Mesendoderm (in vitro differentiated cells): ENCODE measurements around the gene CFH.
A peak's percentile ranks its signal among the peaks of the same experiment; 100 is the strongest.
"Not testable (repeated sequence)": the region's sequence is repeated elsewhere in the genome, so short reads cannot be mapped to it uniquely, and the experiment has no call there.

Experiments used
- DNase-seq: peaks from one replicate; pipeline ENCODE4 v3.0.0; 2013
- H2AK5ac ChIP-seq: 2 replicates; pipeline ENCODE4 v1.6.1; 2013; ENCODE audit warnings: low read length, inconsistent platforms
- H2BK120ac ChIP-seq: 2 replicates; pipeline ENCODE4 v1.6.1; 2013; ENCODE audit warnings: low read depth, mild to moderate bottlenecking, low read length, moderate library complexity, mixed read lengths
- H2BK15ac ChIP-seq: replicated peaks from 2 replicates; pipeline ENCODE4 v1.6.1; 2013; ENCODE audit warnings: low read depth, mild to moderate bottlenecking, moderate library complexity
- H2BK5ac ChIP-seq: 2 replicates; pipeline ENCODE4 v1.6.1; 2013; ENCODE audit warnings: low read length, inconsistent platforms
- H3K18ac ChIP-seq: 2 replicates; pipeline ENCODE4 v1.6.1; 2013; ENCODE audit warnings: mild to moderate bottlenecking, low read length, mixed read lengths
- H3K23ac ChIP-seq: one replicate; pipeline ENCODE4 v1.6.1; 2013; ENCODE audit warnings: low read length
- H3K27ac ChIP-seq: 2 replicates; pipeline ENCODE4 v1.5.1; 2013; ENCODE audit warnings: low read depth, mild to moderate bottlenecking, inconsistent platforms, low read length, moderate library complexity
- H3K27me3 ChIP-seq: 2 replicates; pipeline ENCODE4 v1.6.1; 2013; ENCODE audit warnings: low read length, control low read depth, mild to moderate bottlenecking, inconsistent platforms; ENCODE audit not compliant: insufficient read depth, poor library complexity
- H3K36me3 ChIP-seq: 2 replicates; pipeline ENCODE4 v1.6.1; 2013; ENCODE audit warnings: low read length, inconsistent platforms; ENCODE audit not compliant: control insufficient read depth, insufficient read depth
- H3K4ac ChIP-seq: one replicate; pipeline ENCODE4 v1.6.1; 2013; ENCODE audit warnings: low read depth, mild to moderate bottlenecking, low read length, moderate library complexity
- H3K4me1 ChIP-seq: 2 replicates; pipeline ENCODE4 v1.6.1; 2013; ENCODE audit warnings: low read depth, low read length, inconsistent platforms; ENCODE audit not compliant: control insufficient read depth
- H3K4me2 ChIP-seq: 2 replicates; pipeline ENCODE4 v1.6.1; 2013; ENCODE audit warnings: low read length
- H3K4me3 ChIP-seq: 2 replicates; pipeline ENCODE4 v1.5.1; 2013; ENCODE audit warnings: mild to moderate bottlenecking, low read length
- H3K56ac ChIP-seq: one replicate; pipeline ENCODE4 v1.6.1; 2013; ENCODE audit warnings: low read length
- H3K79me1 ChIP-seq: 2 replicates; pipeline ENCODE4 v1.6.1; 2013; ENCODE audit warnings: low read length, inconsistent platforms
- H3K79me2 ChIP-seq: 2 replicates; pipeline ENCODE4 v1.6.1; 2013; ENCODE audit warnings: mild to moderate bottlenecking, low read length; ENCODE audit not compliant: control insufficient read depth, insufficient read depth
- H3K9ac ChIP-seq: 2 replicates; pipeline ENCODE4 v1.6.1; 2013; ENCODE audit warnings: low read length, inconsistent platforms
- H4K5ac ChIP-seq: one replicate; pipeline ENCODE4 v1.6.1; 2013; ENCODE audit warnings: low read length
- H4K8ac ChIP-seq: one replicate; pipeline ENCODE4 v1.6.1; 2013; ENCODE audit warnings: low read depth, mild to moderate bottlenecking, control low read depth, low read length, moderate library complexity
- WGBS: extraction: QIAGEN DNeasy Blood & Tissue Kit; methylation state at CpG from one replicate; pipeline ENCODE4 v1.1.7; 2013; ENCODE audit warnings: low lambda C conversion rate, missing lambda C conversion rate; ENCODE audit not compliant: insufficient coverage; ENCODE audit errors: extremely low coverage; 5-methylcytosine and 5-hydroxymethylcytosine counted together

CFH gene

GRCh38 chr1:196733091-196733970, 81.5 kb downstream of the CFH start:
- no peak overlapping the region for H4K8ac ChIP-seq

GRCh38 chr1:196734006-196734405, 82.2 kb downstream of the CFH start:
- Histone ChIP-seq H3K56ac (no peak overlapping the region), H3K79me2 (no peaks in the 10 kb centered on the region), H3K9ac (no peak overlapping the region), H3K18ac (no peak overlapping the region), H4K8ac (no peak overlapping the region), H3K79me1 (no peaks in the 10 kb centered on the region), H3K4ac (no peak overlapping the region), H3K4me1 (no peaks in the 10 kb centered on the region), H3K4me2 (no peak overlapping the region), H2BK120ac (no peak overlapping the region), H3K23ac (no peak overlapping the region), H2BK5ac (no peak overlapping the region), H2AK5ac (no peak overlapping the region), H3K4me3 (no peak overlapping the region), H3K27ac (no peak overlapping the region), H3K36me3 (no peaks in the 10 kb centered on the region), H2BK15ac (no peak overlapping the region), H3K27me3 (no peaks in the 10 kb centered on the region), H4K5ac (no peak overlapping the region)
- DNase-seq, result no peak

More at GRCh38 chr1:196733091-196733970, 81.5 kb downstream of the CFH start:
- Histone ChIP-seq H3K27me3 (no peaks in the 10 kb centered on the region), H4K5ac (no peak overlapping the region), H3K27ac (no peak overlapping the region), H3K4ac (no peak overlapping the region), H3K4me3 (no peak overlapping the region), H3K9ac (no peak overlapping the region), H3K36me3 (no peaks in the 10 kb centered on the region), H3K18ac (no peak overlapping the region), H3K4me2 (no peak overlapping the region), H2BK120ac (no peak overlapping the region), H3K56ac (no peak overlapping the region), H3K79me1 (no peaks in the 10 kb centered on the region), H2BK15ac (no peak overlapping the region), H3K23ac (no peak overlapping the region), H2BK5ac (no peak overlapping the region), H3K4me1 (no peaks in the 10 kb centered on the region), H3K79me2 (no peaks in the 10 kb centered on the region), H2AK5ac (no peak overlapping the region)
- no peak for DNase-seq
- WGBS, result no CpG with 5 or more reads among the region's 11 CpGs

- H4K5ac ChIP-seq, result no peak overlapping the region
- H4K8ac ChIP-seq, result no peak overlapping the region
- no CpG with 5 or more reads among the region's 2 CpGs for WGBS
- no peak overlapping the region for H3K56ac ChIP-seq
- no peaks in the 10 kb centered on the region for H3K36me3 ChIP-seq
- H3K79me2 ChIP-seq, result no peaks in the 10 kb centered on the region
- no peak overlapping the region for H2BK5ac ChIP-seq
- H3K4me3 ChIP-seq, result no peak overlapping the region
- DNase-seq, result no peak
- H3K27me3 ChIP-seq, result no peaks in the 10 kb centered on the region
- H2BK120ac ChIP-seq, result no peak overlapping the region
- no peak overlapping the region for H2AK5ac ChIP-seq
- H3K23ac ChIP-seq, result no peak overlapping the region
- H3K27ac ChIP-seq, result no peak overlapping the region
- H2BK15ac ChIP-seq, result no peak overlapping the region
- H3K4me2 ChIP-seq, result no peak overlapping the region
- H3K79me1 ChIP-seq, result no peaks in the 10 kb centered on the region
- H3K4ac ChIP-seq, result no peak overlapping the region
- no peak overlapping the region for H3K18ac ChIP-seq
- no peaks in the 10 kb centered on the region for H3K4me1 ChIP-seq
- no peak overlapping the region for H3K9ac ChIP-seq
Measured at GRCh38 chr1:196734460-196734859, 82.6 kb downstream of the CFH start.

GRCh38 chr1:196738730-196739129, 86.9 kb downstream of the CFH start:
- H2AK5ac ChIP-seq, result no peak overlapping the region
- no peak overlapping the region for H2BK5ac ChIP-seq
- no peaks in the 10 kb centered on the region for H3K27me3 ChIP-seq
- no peak overlapping the region for H4K5ac ChIP-seq
- no peaks in the 10 kb centered on the region for H3K36me3 ChIP-seq
- no peak overlapping the region for H3K4me2 ChIP-seq
- no peaks in the 10 kb centered on the region for H3K4me1 ChIP-seq
- H3K79me2 ChIP-seq, result no peaks in the 10 kb centered on the region
- no peak overlapping the region for H3K4me3 ChIP-seq
- H2BK120ac ChIP-seq, result no peak overlapping the region
- H3K18ac ChIP-seq, result no peak overlapping the region
- no peaks in the 10 kb centered on the region for H3K79me1 ChIP-seq
- H3K27ac ChIP-seq, result no peak overlapping the region
- no peak overlapping the region for H3K23ac ChIP-seq
- no peak overlapping the region for H2BK15ac ChIP-seq
- no peak for DNase-seq
- no peak overlapping the region for H3K56ac ChIP-seq
- no peak overlapping the region for H4K8ac ChIP-seq
- H3K4ac ChIP-seq, result no peak overlapping the region
- H3K9ac ChIP-seq, result no peak overlapping the region

GRCh38 chr1:196743244-196743643, 91.4 kb downstream of the CFH start:
- no CpG with 5 or more reads among the region's 6 CpGs for WGBS
- DNase-seq, result peak; percentile 25
- not testable (repeated sequence) for H3K4me2 ChIP-seq

More at GRCh38 chr1:196743244-196743643, 91.4 kb downstream of the CFH start:
- not testable (repeated sequence) for H3K4me1 ChIP-seq, H3K27ac ChIP-seq, H2BK15ac ChIP-seq, H3K56ac ChIP-seq, H3K4ac ChIP-seq, H3K36me3 ChIP-seq, H3K23ac ChIP-seq, H3K4me3 ChIP-seq, H3K9ac ChIP-seq, H3K79me2 ChIP-seq, H3K79me1 ChIP-seq, H4K8ac ChIP-seq, H3K18ac ChIP-seq, H2AK5ac ChIP-seq, H3K27me3 ChIP-seq, H2BK5ac ChIP-seq, H2BK120ac ChIP-seq, H4K5ac ChIP-seq
